ENCODE data around the gene HINT3. TPM values are rescaled to one million over a fixed set of nuclear protein-coding genes. Genes with fewer than 3 reads are reported as not detected.

HINT3 gene
- total RNA-seq, 4 donors from 2014 or later, result 19.8 to 27.8 (median 21.2) TPM

DNA sequence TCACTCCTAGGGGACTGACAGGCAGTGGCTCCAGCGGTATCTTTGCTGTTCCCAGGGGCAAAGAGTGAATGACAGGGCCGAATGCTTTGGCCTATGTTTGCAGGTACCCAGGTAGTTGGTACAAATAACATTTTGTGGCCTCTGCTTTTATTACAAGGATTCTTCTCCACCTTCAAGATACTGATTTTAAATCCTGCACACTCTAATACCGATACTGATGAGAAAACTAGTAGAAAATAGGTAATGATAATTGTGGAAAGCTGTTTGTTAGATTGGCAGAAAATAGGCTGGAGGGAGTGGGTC is 772 bp downstream of the HINT3 start:
- H3K27me3 ChIP-seq, result no peaks in the 10 kb centered on the region
- WGBS, 2 donors, result 6 to 13% methylated on average over 3 of the region's 3 CpGs
- H3K36me3 ChIP-seq, result no peaks in the 10 kb centered on the region
- no peak for TF ChIP-seq POLR2A (IDR thresholded peaks at IDR 0.05)
- no peak for TF ChIP-seq CTCF (IDR thresholded peaks at IDR 0.05)
- TF ChIP-seq EP300 (IDR thresholded peaks at IDR 0.05), result no peak
- H3K27ac ChIP-seq, result peak overlapping the region; percentile 84 to 97 (median 94)
- peaks cover 0 to 49% (median 10%) of the 10 kb centered on the region in 4 donors for H3K4me1 ChIP-seq
- peak overlapping the region; percentile 61 to 96 (median 88) for H3K4me3 ChIP-seq
- H3K9me3 ChIP-seq, result no peaks in the 10 kb centered on the region
- DNase-seq (ENCODE audit: low spot score in 2 of 2), result no peak

DNA sequence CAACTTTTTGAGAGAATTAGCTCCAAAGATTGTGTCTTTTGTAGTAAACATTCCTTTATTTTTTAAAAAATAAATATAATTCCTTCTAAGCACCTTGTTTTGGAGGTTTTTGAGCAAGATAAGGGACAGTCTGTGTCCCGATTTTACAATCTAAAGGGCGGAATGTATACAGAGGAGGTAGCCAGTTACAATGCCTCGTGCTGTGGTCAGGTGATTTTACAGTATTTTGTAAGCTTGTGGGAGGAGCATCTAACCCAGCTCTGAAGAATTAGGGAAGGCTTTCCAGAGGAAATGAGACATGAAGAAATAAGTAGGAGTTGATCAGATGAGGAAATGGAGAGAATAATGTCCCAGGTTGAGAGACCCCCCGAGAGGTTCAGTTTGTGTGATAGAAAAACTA is 1.3 kb downstream of the HINT3 start:
- peaks cover 0 to 49% (median 10%) of the 10 kb centered on the region in 4 donors for H3K4me1 ChIP-seq
- H3K27me3 ChIP-seq, result no peaks in the 10 kb centered on the region
- no peaks in the 10 kb centered on the region for H3K36me3 ChIP-seq
- peak overlapping the region; percentile 84 to 97 (median 94) for H3K27ac ChIP-seq
- peak in 1 of 2 donors; percentile 62 for DNase-seq (ENCODE audit: low spot score in 2 of 2)
- H3K4me3 ChIP-seq, result peak overlapping the region; percentile 61 to 96 (median 88)
- TF ChIP-seq CTCF (IDR thresholded peaks at IDR 0.05) (no peak), POLR2A (IDR thresholded peaks at IDR 0.05) (peak in 1 of 2 donors; percentile 15), EP300 (IDR thresholded peaks at IDR 0.05) (peak in 1 of 2 donors; percentile 67)
- no peaks in the 10 kb centered on the region for H3K9me3 ChIP-seq
- 37 to 39% methylated on average over 4 of the region's 4 CpGs for WGBS, 2 donors

DNA sequence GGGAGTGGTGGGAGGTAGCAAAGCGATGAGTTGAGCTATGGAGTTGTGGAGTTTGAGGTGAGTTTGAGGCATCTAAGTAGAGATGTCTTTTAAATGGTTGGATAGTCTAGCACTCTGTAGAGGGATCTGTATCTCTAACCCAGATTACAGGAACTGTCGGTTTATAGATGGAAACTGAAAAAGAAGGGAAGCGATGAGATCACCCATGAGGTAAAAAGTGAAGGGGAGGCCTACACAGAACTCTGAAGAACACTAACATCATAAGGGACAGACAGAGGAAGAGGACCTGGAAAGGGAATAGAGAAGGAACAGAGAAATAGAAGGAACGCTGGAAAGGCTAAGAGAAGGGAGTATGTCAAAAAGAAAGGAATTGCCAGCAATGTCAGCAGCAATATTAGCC is 2.5 kb downstream of the HINT3 start:
- TF ChIP-seq EP300 (IDR thresholded peaks at IDR 0.05), result no peak

GRCh38 chr6:125961117-125961516 is 4.5 kb downstream of the HINT3 start:
- Histone ChIP-seq H3K27me3 (no peaks in the 10 kb centered on the region), H3K36me3 (no peaks in the 10 kb centered on the region), H3K4me3 (no peak overlapping the region), H3K27ac (peak overlapping the region in 2 of 4 donors; percentile 34 to 56), H3K9me3 (no peaks in the 10 kb centered on the region), H3K4me1 (peaks cover 0 to 66% (median 13%) of the 10 kb centered on the region in 4 donors)
- no peak for TF ChIP-seq POLR2A (IDR thresholded peaks at IDR 0.05)
- no peak for TF ChIP-seq CTCF (IDR thresholded peaks at IDR 0.05)
- TF ChIP-seq EP300 (IDR thresholded peaks at IDR 0.05), result no peak
- no peak for DNase-seq (ENCODE audit: low spot score in 2 of 2)
- 79 to 84% methylated on average over 3 of the region's 3 CpGs for WGBS, 2 donors

More for the DNA sequence above, 2.5 kb downstream of the HINT3 start:
- DNase-seq (ENCODE audit: low spot score in 2 of 2), result no peak
- H3K27me3 ChIP-seq, result no peaks in the 10 kb centered on the region
- peaks cover 0 to 57% (median 13%) of the 10 kb centered on the region in 4 donors for H3K4me1 ChIP-seq
- peak overlapping the region in 2 of 4 donors; percentile 93 to 97 for H3K27ac ChIP-seq
- no peaks in the 10 kb centered on the region for H3K36me3 ChIP-seq
- 89 to 94% methylated on average over 4 of the region's 4 CpGs for WGBS, 2 donors
- H3K9me3 ChIP-seq, result no peaks in the 10 kb centered on the region
- no peak overlapping the region for H3K4me3 ChIP-seq

GRCh38 chr6:125962900-125963497 is 6.4 kb downstream of the HINT3 start:
- peaks cover 0 to 8% (median 0%) of the 10 kb centered on the region in 3 donors for H3K36me3 ChIP-seq
- no peak for DNase-seq (ENCODE audit: low spot score in 2 of 2)
- 91% methylated on average over 8 of the region's 8 CpGs for WGBS, 2 donors
- no peak overlapping the region for H3K27ac ChIP-seq
- no peak overlapping the region for H3K4me3 ChIP-seq
- no peak for TF ChIP-seq EP300 (IDR thresholded peaks at IDR 0.05)
- no peak for TF ChIP-seq POLR2A (IDR thresholded peaks at IDR 0.05)
- TF ChIP-seq CTCF (IDR thresholded peaks at IDR 0.05), result no peak
- no peaks in the 10 kb centered on the region for H3K27me3 ChIP-seq
- H3K9me3 ChIP-seq, result no peaks in the 10 kb centered on the region
- peaks cover 0 to 56% (median 6%) of the 10 kb centered on the region in 4 donors for H3K4me1 ChIP-seq
